Neural cell (in vitro differentiated cells): Measurements from ENCODE around the gene PTRH1.

ENCODE experiments used
- EP300 ChIP-seq: fragments of 450-650 bp; conservative IDR thresholded peaks from 2 replicates; pipeline ENCODE4 v1.6.1; 2014; ENCODE audit warnings: antibody characterized with exemption, mild to moderate bottlenecking, moderate library complexity; ENCODE audit not compliant: poor library complexity, severe bottlenecking
- EZH2 ChIP-seq: fragments of 200-600, 300-800 bp; shearing (Covaris generic), sonication (generic); IDR thresholded peaks from 2 replicates; pipeline ENCODE4 v1.6.1; 2014; ENCODE audit warnings: antibody characterized with exemption, low read length, borderline replicate concordance, mild to moderate bottlenecking; ENCODE audit not compliant: insufficient read depth, poor library complexity, severe bottlenecking
- MXI1 ChIP-seq: fragments of 450-650 bp; conservative IDR thresholded peaks from 2 replicates; pipeline ENCODE4 v1.6.1; 2014; ENCODE audit warnings: antibody characterized with exemption, mild to moderate bottlenecking; ENCODE audit not compliant: poor library complexity, severe bottlenecking
- RAD21 ChIP-seq: fragments of 450-650 bp; conservative IDR thresholded peaks from 2 replicates; pipeline ENCODE4 v1.6.1; 2014; ENCODE audit warnings: antibody characterized with exemption, mild to moderate bottlenecking, moderate library complexity
- TAF1 ChIP-seq: IDR thresholded peaks from 2 replicates; pipeline ENCODE4 v1.6.1; 2012; ENCODE audit warnings: low read depth
- TF ChIP-seq, protein P1 (sequence below): fragments of 450-650 bp; IDR thresholded peaks from 2 replicates; pipeline ENCODE4 v1.5.1; 2014; ENCODE audit warnings: antibody characterized with exemption, mild to moderate bottlenecking, moderate library complexity; ENCODE audit not compliant: poor library complexity, severe bottlenecking

DNA sequence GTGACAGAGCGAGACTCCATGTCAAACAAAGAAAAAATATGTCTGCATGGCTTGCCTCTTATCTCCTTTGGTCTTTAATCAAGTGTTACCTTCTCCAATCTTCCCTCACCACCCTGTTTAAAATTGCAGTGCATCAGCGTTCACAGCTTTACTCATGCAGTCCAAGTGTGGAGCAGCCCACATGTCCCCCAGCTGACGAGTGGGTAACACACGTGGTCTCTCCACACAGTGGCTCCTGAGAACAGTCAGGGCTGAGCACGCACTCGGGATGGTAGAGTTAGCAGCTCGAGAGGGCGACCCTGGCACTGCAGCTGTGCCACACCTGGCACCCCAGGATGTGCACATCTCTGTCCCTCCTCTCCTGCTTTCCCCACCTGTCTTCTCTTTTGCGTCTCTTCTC, 34.6 kb downstream of the PTRH1 start:
- TF ChIP-seq EZH2: no peak
- TF ChIP-seq, protein P1, sequence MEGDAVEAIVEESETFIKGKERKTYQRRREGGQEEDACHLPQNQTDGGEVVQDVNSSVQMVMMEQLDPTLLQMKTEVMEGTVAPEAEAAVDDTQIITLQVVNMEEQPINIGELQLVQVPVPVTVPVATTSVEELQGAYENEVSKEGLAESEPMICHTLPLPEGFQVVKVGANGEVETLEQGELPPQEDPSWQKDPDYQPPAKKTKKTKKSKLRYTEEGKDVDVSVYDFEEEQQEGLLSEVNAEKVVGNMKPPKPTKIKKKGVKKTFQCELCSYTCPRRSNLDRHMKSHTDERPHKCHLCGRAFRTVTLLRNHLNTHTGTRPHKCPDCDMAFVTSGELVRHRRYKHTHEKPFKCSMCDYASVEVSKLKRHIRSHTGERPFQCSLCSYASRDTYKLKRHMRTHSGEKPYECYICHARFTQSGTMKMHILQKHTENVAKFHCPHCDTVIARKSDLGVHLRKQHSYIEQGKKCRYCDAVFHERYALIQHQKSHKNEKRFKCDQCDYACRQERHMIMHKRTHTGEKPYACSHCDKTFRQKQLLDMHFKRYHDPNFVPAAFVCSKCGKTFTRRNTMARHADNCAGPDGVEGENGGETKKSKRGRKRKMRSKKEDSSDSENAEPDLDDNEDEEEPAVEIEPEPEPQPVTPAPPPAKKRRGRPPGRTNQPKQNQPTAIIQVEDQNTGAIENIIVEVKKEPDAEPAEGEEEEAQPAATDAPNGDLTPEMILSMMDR: no peak
- TF ChIP-seq EP300: no peak
- TF ChIP-seq RAD21: no peak
- no peak for TF ChIP-seq TAF1
- no peak for TF ChIP-seq MXI1
